ENCODE results near the gene MYRIP.
"Not testable (repeated sequence)": the region's sequence is repeated elsewhere in the genome, so short reads cannot be mapped to it uniquely, and the experiment has no call there.

MYRIP gene

DNA sequence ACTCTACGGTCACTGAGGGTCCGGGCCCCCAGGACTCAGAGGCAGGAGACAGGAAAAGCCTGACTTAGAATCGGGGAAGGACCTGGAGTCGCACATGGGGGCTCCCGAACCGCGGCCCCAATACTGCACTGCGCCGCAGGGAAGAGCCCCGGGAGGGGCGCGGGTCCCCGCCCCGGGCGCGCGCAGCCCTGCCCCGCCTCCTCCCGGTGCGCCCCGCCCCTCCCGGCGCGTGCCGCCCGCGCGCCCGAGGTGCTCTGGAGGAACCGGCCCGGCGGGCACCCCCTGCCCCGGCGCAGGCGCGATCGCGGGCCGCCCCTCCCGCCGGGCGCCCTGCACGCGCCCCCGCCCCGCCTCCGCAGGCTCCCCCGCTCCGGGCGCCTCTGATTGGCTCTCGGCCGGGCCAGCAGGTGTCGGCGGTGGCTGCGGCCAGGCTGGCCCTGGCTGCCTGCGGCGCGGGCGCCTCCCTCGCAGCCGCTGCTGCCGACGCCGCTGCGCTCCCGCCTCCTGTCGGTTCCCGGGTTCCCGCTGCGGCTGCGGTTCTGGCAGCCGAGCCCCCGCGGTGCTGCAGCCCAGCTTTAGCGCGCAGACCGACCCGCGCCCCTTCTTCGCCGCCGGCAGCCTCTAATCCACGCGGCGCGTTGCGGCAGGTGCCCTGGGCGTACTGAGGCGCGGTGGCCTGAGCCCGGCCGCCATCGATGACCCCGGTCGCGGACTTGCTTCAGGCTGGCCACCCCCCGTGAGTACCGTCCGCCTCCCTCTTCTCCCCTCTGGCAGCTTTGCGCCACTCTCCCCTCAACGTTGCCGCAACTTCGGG is at the start of gene MYRIP:
MYRIP (plus strand) TSS at position 429 of the 814 bp plus-strand sequence. CDS start 91,208 bp downstream, outside the sequence.
- peak; percentile 24 to 44 for DNase-seq

- no peak for DNase-seq
Observed at GRCh38 chr3:39760325-39760724, 49.1 kb upstream of the MYRIP start.

DNA sequence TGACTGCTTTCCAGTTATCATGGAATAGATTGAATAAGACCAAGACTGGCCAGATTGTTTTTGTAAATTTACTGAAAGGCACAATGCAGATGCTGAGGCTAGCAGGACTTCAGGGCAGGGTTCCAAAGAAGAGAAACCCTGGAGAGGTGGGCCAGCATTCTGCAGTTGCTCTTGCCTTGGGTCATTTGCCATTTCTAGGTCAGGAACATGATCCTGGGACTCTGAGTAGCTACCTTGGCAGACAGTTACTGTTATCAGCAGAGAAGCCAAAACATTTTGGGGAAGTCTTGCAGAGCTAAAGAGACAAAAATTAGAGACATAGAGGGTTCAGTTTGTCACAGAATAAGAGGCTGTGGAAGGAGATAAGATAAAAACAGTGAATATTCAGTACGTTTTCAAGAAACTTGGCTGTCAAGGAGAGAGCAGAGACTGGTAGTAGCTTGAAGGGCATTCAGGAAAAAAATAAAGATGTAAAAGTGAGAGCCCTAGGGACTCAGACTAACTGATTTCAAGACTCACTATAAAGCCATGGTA is 46.8 kb upstream of the MYRIP start:
- no peak for DNase-seq

- no peak for DNase-seq
Observed at GRCh38 chr3:39763390-39763789, 46.0 kb upstream of the MYRIP start.

DNA sequence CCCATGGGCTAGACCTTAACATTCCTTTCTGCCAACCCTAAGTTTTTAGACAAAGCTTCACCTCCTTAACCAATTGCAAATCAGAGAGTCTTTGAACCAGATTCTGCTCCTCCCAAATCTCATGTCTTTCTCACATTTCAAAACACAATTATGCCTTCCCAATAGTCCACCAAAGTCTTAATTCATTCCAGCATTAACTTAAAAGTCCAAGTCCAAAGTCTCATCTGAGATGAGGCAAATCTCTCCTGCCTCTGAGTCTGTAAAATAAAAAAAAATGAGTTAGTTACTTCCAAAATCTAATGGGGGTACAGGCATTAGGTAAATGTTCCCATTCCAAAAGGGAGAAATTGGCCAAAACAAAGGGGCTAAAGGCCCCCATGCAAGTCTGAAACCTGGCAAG is 43.8 kb upstream of the MYRIP start:
- no peak for DNase-seq

DNA sequence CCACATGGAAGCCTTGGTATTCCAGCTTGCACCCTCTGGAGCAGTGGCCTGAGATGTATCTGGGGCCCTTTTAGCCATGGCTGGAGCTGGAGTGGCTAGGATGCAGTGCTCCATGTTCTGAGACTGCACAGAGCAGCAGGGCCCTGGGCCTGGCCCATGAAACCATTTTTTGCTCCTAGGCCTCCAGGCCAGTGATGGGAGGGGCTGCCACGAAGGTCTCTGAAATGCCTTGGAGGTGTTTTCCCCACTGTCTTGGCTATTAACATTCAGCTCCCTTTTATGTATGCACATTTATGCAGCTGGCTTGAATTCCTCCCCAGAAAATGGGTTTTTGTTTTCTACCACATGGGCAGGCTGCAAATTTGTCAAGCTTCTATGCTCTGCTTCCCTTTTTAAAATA is 43.0 kb upstream of the MYRIP start:
- no peak for DNase-seq

- DNase-seq, result not testable (repeated sequence)
Observed at GRCh38 chr3:39766909-39767308, 42.5 kb upstream of the MYRIP start.

GRCh38 chr3:39778168-39778567 is 31.2 kb upstream of the MYRIP start:
- not testable (repeated sequence) for DNase-seq

GRCh38 chr3:39779511-39780230 is 29.7 kb upstream of the MYRIP start:
- no peak for DNase-seq

DNA sequence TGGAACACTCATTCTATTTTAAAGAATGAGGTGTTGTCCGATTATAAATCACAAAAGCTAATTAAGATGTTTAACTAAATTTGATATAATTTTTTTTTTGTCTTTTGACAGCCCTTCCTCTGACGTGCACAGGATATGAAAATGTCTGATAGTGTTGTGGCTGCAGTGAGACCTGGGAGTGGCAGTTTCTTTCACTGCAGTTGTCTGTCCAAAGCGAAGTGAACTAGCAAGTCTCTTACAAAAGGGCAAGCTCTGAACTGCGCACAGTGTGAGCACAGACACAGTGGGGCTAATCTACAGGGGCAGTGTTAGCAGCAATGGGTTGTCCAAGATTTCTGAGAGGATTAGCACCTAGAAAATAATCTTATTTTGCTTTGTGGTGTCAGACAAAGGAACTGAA is 29.1 kb upstream of the MYRIP start:
- DNase-seq, result no peak

GRCh38 chr3:39781025-39781424 is 28.4 kb upstream of the MYRIP start:
- DNase-seq, result no peak

GRCh38 chr3:39781632-39782031 is 27.8 kb upstream of the MYRIP start:
- no peak for DNase-seq

DNA sequence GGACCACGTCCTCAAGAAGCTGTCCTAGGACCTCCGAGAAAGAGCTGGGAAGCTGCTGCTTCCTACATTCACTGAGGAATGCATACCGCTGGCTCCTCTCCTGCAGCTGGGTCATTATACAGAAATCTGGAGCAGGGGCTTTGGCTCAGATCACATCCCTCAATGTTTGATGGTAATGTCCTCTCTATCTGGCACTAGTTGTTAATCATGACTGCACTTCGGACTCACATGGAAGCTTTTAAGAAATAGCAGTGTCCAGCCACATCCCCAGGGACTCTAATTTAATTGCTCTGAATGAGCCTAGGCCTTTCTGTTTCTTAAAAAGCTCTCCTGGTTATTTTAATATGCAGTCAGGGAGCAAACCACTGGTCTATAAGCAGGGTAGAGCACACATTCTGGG is 25.7 kb upstream of the MYRIP start:
- no peak for DNase-seq

GRCh38 chr3:39784922-39785321 is 24.5 kb upstream of the MYRIP start:
- no peak for DNase-seq

DNA sequence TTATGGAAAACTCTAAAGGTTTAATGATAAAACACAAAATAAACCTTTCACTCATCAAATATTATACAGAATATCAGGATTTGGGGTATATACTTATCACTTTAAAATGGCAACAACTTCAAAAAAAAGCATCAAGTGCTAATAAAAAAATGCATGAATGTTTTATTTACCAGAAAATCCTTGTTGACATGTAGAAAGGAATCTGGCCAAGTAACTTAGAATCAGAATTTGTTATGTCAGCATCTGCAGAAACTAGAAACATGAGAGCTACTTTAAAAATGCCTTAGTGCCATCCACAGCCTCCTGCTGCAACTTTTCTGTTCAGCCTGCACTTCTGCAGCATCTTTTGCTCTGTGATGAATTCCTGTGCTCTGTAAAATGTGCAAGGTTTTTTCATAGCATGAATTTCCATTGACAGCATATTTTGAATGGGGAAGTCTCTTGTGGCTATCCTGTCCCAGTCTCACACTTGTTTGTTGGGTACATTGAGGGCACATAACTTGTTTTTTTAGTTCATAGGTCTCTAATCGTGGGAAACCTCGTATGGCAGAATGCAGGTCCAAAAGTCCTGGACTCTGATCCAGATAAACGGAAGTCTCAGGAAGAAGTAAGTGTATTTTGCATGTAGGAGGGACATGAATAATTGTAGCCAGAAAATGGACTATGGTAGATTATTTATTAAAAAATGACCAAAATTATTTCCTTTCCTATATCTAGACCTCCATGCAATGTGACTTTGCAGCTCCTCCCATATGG is 21.1 kb upstream of the MYRIP start:
- no peak for DNase-seq

DNA sequence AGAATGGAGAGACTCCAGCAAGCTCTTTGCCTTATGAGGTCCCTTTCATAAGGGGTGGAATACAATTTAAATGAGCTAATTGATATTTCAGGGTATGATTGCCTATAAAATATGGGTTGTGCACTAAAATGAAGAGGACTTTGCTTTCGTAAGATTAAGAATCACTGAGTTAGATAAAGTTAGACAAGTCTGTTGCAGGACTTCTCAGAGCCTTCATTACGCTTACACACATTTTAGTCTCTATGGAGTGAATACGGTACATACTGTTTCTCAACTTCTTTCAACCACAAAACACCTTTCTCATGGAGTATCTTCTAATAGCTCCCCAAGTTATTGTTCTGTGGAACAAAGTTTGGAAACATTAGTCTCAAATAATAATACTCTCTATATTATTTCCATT is 17.8 kb upstream of the MYRIP start:
- no peak for DNase-seq

DNA sequence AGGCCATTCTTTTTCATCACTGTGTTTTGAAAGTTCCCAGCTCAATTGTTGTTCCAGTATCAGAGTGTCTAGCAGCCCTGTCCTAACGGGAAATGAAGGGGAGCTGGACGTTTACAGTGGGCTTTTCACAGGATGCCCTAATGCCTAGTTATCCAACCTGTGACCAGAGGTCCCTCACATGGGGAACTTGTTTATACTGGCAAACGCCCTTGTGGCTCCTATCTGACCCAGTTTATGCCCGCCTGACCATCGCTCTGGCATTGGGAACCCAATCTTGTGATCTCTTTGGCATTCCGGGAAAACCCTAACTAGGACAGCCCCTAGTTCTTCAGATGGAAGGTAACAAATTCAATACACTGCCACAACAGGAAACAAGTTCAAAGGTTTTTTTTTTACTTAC is 14.5 kb upstream of the MYRIP start:
- DNase-seq, result no peak

DNA sequence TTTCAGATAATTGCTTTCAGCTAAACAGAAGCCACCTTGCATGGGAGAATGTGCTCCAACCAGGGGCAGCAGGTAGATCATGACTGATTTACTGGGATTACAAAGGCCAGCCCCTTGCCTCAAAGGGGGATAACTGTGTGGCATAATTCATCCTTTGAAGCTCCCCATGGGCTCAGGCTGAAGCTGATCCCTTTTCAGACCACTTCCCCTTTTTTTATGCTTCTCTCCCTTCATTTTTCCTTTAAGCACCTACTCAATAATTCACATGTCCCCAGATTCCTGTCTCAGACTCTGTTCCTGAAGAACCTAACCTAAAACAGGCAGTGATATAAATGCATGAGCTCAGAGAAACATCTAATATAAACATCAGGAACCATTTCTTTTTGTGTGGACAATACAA is 8.2 kb upstream of the MYRIP start:
- peak; percentile 26 to 51 for DNase-seq

- DNase-seq, result not testable (repeated sequence)
Observed at GRCh38 chr3:39802486-39802885, 6.9 kb upstream of the MYRIP start.

DNA sequence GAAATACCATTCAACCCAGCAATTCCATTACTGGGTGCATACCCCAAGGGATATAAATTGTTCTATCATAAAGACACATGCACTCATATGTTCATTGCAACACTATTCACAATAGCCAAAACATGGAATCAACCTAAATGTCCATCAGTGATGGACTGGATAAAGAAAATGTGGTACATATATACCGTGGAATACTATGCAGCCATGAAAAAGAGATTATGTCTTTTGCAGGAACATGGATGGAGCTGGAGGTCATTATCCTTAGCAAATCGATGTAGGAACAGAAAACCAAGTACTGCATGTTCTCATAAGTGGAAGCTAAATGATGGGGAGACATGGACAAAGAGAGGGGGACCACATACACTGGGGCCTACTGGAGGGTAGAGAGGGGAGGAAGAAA is 5.5 kb upstream of the MYRIP start:
- no peak for DNase-seq

DNA sequence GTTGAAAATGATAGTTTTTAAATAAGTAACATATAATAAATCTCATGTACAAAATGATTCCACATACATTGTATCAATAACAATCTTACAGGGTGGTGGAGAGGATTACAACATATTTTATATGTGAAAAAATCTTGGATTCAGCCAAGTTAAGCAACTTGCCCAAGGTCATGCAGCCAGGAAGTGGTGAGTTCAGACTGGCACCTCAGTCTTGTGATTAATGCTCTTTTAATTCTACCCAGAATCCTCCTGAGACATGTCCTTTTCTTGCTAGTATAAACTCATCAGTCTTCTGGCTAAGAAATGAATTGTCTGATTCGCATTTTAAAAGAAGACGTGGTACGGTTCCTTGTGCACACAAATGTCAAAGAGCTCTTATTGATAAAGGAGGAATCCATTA is 4.5 kb upstream of the MYRIP start:
- no peak for DNase-seq

- DNase-seq, result no peak
Observed at GRCh38 chr3:39805650-39806049, 3.8 kb upstream of the MYRIP start.

DNA sequence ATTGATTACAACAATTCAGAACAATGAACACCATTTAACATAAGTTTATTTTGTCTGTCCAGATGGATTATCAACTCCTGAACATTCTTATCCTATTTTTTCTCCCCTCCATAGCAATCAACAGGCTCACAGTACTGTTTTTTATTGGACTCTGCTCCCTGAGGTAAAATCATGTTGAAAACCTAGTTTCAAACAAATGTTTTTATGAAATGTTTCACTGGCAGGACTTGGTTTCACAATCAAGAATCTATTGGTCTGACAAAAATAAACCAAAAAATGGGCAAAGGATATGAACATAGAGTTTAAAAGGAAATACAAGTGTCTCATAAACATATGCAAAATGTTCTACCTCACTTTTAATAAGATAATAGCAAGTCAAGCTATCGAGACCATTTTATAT is 2.6 kb upstream of the MYRIP start:
- no peak for DNase-seq
